Measurements from ENCODE around the gene RNF157. TPM values are rescaled to one million over a fixed set of nuclear protein-coding genes. Genes with fewer than 3 reads are reported as not detected.

Gene RNF157
- total and polyA plus RNA-seq, 2 of the 13 experiments (the other 11 are each of a cell fraction or from before 2014, with no cell fraction given): 0.44 to 1.5 TPM

- TF ChIP-seq KDM4B (CRISPR knock-in tag; IDR thresholded peaks at IDR 0.05): no peak
- TF ChIP-seq, protein P1, sequence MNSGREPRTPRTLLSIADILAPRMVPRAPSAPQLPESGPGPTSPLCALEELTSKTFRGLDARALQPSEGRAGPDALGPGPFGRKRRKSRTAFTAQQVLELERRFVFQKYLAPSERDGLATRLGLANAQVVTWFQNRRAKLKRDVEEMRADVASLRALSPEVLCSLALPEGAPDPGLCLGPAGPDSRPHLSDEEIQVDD (CRISPR knock-in tag; IDR thresholded peaks at IDR 0.05; ENCODE audit: borderline replicate concordance): no peak
- TF ChIP-seq, protein P2, sequence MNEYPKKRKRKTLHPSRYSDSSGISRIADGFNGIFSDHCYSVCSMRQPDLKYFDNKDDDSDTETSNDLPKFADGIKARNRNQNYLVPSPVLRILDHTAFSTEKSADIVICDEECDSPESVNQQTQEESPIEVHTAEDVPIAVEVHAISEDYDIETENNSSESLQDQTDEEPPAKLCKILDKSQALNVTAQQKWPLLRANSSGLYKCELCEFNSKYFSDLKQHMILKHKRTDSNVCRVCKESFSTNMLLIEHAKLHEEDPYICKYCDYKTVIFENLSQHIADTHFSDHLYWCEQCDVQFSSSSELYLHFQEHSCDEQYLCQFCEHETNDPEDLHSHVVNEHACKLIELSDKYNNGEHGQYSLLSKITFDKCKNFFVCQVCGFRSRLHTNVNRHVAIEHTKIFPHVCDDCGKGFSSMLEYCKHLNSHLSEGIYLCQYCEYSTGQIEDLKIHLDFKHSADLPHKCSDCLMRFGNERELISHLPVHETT (CRISPR knock-in tag; conservative IDR thresholded peaks at IDR 0.05): 0 out of 2 replicates have a peak, but pooled peaks have one; percentile 27
- TF ChIP-seq ZNF34 (CRISPR knock-in tag; IDR thresholded peaks at IDR 0.05; ENCODE audit: borderline replicate concordance): no peak
- TF ChIP-seq ZNF3 (CRISPR knock-in tag; IDR thresholded peaks at IDR 0.05): peak; percentile 63; the same call in 1 of the 2 replicates
- TF ChIP-seq ATAD3A (CRISPR knock-in tag; IDR thresholded peaks at IDR 0.05): no peak
- TF ChIP-seq, protein P3, sequence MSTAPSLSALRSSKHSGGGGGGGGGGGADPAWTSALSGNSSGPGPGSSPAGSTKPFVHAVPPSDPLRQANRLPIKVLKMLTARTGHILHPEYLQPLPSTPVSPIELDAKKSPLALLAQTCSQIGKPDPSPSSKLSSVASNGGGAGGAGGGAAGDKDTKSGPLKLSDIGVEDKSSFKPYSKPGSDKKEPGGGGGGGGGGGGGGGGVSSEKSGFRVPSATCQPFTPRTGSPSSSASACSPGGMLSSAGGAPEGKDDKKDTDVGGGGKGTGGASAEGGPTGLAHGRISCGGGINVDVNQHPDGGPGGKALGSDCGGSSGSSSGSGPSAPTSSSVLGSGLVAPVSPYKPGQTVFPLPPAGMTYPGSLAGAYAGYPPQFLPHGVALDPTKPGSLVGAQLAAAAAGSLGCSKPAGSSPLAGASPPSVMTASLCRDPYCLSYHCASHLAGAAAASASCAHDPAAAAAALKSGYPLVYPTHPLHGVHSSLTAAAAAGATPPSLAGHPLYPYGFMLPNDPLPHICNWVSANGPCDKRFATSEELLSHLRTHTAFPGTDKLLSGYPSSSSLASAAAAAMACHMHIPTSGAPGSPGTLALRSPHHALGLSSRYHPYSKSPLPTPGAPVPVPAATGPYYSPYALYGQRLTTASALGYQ (CRISPR knock-in tag; IDR thresholded peaks at IDR 0.05): peak; percentile 81
- no peak for TF ChIP-seq ZNF264 (CRISPR knock-in tag; IDR thresholded peaks at IDR 0.05)
- no peak for TF ChIP-seq TCF12 (IDR thresholded peaks at IDR 0.05)
- no peak for TF ChIP-seq TCF12 (CRISPR knock-in tag; IDR thresholded peaks at IDR 0.05)
- TF ChIP-seq ZSCAN12 (CRISPR knock-in tag; IDR thresholded peaks at IDR 0.05): no peak
- 0 out of 2 replicates have a peak, but pooled peaks have one; percentile 7 for TF ChIP-seq FOXK2 (IDR thresholded peaks at IDR 0.05)
- TF ChIP-seq MEF2D (CRISPR knock-in tag; IDR thresholded peaks at IDR 0.05): 0 out of 2 replicates have a peak, but pooled peaks have one; percentile 29
- peak; percentile 61; the same call in 1 of the 2 replicates for TF ChIP-seq HOXD1 (CRISPR knock-in tag; IDR thresholded peaks at IDR 0.05)
- TF ChIP-seq GATAD2A (CRISPR knock-in tag; IDR thresholded peaks at IDR 0.05): peak; percentile 82
- peak; percentile 83 for TF ChIP-seq NR2F2 (IDR thresholded peaks at IDR 0.05; ENCODE audit: borderline replicate concordance, low read depth)
- no peak for TF ChIP-seq HNRNPK (IDR thresholded peaks at IDR 0.05; ENCODE audit: low read depth, low read length, poor library complexity, severe bottlenecking)
- no peak for TF ChIP-seq ZNF597 (CRISPR knock-in tag; IDR thresholded peaks at IDR 0.05)
- no peak for TF ChIP-seq ZNF720 (CRISPR knock-in tag; IDR thresholded peaks at IDR 0.05)
- TF ChIP-seq HDAC6 (IDR thresholded peaks at IDR 0.05; ENCODE audit: low read depth, low read length): no peak
- 0 out of 2 replicates have a peak, but pooled peaks have one; percentile 25 for TF ChIP-seq SNAPC2 (CRISPR knock-in tag; IDR thresholded peaks at IDR 0.05)
- peak; percentile 82; the same call in 1 of the 2 replicates for TF ChIP-seq RCOR2 (CRISPR knock-in tag; IDR thresholded peaks at IDR 0.05)
- TF ChIP-seq ZNF460 (CRISPR knock-in tag; IDR thresholded peaks at IDR 0.05; ENCODE audit: borderline replicate concordance): peak; percentile 98
- no peak for TF ChIP-seq ZNF883 (CRISPR knock-in tag; IDR thresholded peaks at IDR 0.05; ENCODE audit: not compliant biosample characterization)
- peak; percentile 87 for TF ChIP-seq PITX1 (CRISPR knock-in tag; IDR thresholded peaks at IDR 0.05)
- TF ChIP-seq ZMYM2 (CRISPR knock-in tag; IDR thresholded peaks at IDR 0.05): peak; percentile 78; the same call in 1 of the 2 replicates
- no peak for TF ChIP-seq ZNF629 (CRISPR knock-in tag; conservative IDR thresholded peaks at IDR 0.05)
- no peak for TF ChIP-seq SALL2 (CRISPR knock-in tag; IDR thresholded peaks at IDR 0.05)
- no peak for TF ChIP-seq ZBTB42 (CRISPR knock-in tag; IDR thresholded peaks at IDR 0.05)
- no peak for TF ChIP-seq TSC22D2 (CRISPR knock-in tag; IDR thresholded peaks at IDR 0.05; ENCODE audit: borderline replicate concordance)
These were observed 2.4 kb downstream of the RNF157 start (continued) for GRCh38 chr17:76237859-76238313.
